22Rv1 (cell line): ENCODE results near the gene TNRC6A.

ENCODE experiments used
- ZFX ChIP-seq: fragments of 450-650 bp; IDR thresholded peaks from 2 replicates; pipeline ENCODE4 v1.6.1; 2017; ENCODE audit warnings: antibody characterized with exemption, borderline replicate concordance
- TF ChIP-seq, protein P1 (sequence below): fragments of 450-650 bp; IDR thresholded peaks from 2 replicates; pipeline ENCODE4 v1.5.1; 2017; ENCODE audit warnings: mild to moderate bottlenecking

DNA sequence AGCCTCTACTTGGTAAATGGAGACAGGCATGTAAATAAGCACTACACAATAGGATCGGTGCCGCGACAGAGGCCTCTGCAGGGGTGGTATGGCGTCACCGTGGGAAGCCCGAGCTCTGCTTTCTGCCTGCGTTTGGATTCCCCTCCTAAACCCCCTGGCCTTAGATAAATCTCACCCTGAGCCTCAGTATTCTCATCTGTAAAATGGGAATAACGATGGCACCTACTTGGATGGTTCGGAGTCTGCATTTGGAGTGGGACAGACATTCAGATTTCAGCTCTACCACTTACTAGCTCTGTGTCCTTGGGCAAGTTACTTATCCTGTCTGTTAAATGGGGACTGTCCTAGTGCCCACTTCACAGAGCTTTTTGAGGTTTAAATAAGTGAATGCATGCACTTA lies 42.8 kb upstream of the TNRC6A start:
- TF ChIP-seq, protein P1, sequence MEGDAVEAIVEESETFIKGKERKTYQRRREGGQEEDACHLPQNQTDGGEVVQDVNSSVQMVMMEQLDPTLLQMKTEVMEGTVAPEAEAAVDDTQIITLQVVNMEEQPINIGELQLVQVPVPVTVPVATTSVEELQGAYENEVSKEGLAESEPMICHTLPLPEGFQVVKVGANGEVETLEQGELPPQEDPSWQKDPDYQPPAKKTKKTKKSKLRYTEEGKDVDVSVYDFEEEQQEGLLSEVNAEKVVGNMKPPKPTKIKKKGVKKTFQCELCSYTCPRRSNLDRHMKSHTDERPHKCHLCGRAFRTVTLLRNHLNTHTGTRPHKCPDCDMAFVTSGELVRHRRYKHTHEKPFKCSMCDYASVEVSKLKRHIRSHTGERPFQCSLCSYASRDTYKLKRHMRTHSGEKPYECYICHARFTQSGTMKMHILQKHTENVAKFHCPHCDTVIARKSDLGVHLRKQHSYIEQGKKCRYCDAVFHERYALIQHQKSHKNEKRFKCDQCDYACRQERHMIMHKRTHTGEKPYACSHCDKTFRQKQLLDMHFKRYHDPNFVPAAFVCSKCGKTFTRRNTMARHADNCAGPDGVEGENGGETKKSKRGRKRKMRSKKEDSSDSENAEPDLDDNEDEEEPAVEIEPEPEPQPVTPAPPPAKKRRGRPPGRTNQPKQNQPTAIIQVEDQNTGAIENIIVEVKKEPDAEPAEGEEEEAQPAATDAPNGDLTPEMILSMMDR = no peak
- no peak for TF ChIP-seq ZFX
